GM19240 (cell line): ENCODE measurements around the gene NDUFS4.
"Not testable (repeated sequence)": the region's sequence is repeated elsewhere in the genome, so short reads cannot be mapped to it uniquely, and the experiment has no call there.

Experiments
- DNase-seq: peaks from one replicate; pipeline ENCODE4 v3.0.0; 2011; ENCODE audit warnings: low spot score; ENCODE audit not compliant: insufficient read length

NDUFS4 gene

DNA sequence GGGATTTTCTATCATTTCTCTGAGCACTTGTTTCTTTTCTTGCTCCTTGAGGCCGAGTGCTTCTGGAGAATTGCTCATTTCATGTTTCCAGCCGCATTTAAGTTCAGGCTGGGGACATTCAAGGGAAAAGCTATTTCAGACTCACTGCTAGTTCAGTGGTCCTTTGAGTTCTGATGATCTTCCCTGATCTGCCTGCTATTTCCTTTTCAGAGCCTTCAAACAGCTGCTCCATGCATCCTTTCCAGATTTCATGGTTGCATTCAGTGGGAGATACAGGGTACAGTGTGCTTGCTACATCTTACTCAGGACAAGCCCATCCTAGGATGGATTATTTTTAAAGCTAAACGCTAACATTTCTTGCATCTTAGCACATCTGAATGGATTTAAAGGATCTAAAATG is 14.7 kb downstream of the NDUFS4 start:
- no peak for DNase-seq

DNA sequence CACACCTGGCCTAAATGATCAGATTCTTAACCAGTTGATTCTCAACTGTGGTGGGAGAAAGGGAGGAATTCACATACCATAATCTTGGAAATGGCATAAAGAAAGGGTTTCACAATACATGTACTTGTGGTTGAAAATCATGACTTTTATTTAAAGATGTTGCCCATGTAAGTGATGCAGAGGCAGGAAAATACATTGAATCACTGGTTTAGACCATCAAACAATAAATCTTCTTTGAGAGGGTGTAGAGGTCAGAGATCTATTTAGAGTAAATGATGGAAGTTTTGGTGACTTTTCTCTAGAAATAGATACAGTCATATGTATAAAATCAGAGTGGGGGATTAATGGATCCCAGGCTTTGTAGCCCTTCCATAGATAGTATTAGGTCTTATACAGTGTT is 15.4 kb downstream of the NDUFS4 start:
- DNase-seq, result no peak

DNA sequence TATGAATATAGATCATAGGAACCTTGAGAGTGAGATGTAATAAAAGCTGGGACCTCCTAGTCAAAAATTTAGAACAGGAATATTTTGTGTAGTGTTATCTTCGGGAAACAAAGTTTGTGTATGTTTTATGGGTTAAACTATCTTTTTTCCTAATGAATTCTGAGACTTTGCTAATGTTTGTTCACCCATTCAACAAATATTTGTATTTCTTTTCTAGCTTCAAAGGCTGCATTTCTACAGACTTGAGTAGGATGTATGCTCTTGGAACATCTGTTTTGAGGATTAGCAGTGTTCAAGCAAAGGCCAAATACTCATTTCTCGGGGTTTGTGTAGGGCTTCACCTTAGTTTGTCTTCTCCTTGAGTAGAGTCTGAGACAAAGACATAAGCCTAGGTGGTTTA is 16.2 kb downstream of the NDUFS4 start:
- DNase-seq, result no peak

DNA sequence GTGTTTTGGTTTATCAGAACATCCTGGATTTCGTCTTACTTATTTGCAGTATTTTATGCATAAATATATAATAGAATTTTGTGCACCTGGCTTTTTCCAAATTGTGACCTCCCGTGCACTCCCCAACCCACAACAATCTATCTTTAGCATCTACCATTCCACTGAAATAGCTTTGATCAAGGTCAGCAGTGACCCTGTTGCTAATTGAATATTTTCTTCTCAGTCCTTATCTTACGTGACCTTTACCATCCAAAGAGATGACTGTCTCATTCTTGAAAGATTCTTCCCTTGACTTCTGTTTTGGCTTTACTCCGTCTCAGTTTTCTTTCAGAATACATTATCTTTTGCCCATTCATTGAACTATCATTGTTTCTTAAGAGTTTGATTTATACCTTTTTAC is 18.4 kb downstream of the NDUFS4 start:
- no peak for DNase-seq

DNA sequence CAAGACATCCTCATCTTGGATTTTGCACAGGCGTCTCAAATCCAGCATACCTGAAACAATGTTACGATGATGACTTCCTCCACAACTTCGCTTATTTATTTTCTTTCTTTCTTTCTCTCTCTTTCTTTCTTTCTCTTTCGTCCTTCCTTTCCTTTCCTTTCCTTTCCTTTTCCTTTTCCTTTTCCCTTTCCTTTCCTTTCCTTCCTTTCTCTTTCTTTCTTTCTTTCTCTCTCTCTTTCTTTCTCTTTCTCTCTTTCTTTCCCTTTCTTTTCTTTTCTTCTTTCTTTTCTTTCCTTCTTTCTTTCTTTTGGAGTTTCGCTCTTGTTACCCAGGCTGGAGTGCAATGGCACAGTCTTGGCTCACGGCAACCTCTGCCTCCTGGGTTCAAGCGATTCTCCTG is 20.1 kb downstream of the NDUFS4 start:
- no peak for DNase-seq

DNA sequence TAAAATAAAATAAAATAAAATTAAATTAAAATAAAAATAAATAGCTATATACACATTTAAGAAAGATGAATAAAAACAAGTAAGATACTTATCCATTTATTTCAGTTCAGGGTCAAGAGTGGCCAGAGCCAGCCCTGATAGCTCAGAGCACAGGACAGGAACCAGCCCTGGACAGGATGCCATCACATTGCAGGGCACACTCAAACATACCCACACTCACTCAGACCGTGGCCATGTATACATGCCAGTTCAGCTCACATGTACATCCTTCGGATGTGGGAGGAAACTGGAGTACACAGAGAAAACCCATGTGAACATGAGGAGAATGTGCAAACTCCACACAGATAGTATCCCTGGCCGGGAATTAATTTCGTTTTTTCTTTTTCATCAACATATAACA is 21.8 kb downstream of the NDUFS4 start:
- no peak for DNase-seq

DNA sequence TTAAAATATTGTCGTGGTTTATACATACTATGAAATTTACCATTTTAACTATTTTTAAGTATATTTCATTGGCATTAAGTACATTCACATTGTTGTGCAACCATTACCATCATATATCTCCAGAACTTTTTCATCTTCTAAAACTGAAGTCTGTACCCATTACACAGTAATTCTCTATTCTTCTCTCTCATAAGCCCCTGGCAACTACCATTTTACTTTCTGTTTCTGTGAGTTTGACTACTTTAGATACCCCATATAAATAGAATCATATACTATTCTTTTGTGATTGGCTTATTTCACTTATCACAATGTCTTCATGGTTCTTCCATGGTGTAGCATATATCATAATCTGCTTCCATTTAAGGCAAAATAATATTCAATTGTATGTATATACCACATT is 30.3 kb downstream of the NDUFS4 start:
- DNase-seq, result no peak

DNA sequence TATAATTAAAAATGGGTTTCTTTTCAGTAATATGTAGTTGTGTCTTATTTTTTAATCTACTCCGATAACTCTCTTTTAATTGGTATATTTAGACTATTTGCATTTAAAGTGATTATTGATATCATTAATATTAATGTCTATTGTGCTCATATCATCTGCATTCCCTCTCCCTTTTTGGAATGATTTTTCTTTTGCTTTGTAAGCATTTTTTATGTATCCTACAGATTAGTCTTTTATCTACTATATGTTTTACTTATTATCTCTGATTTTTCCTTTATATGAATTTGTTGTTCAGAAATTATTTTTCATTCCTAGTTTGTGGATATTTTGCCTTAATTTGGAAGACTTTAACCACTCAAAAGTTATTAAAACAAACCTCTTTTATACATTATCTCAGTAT is 34.0 kb downstream of the NDUFS4 start:
- no peak for DNase-seq

DNA sequence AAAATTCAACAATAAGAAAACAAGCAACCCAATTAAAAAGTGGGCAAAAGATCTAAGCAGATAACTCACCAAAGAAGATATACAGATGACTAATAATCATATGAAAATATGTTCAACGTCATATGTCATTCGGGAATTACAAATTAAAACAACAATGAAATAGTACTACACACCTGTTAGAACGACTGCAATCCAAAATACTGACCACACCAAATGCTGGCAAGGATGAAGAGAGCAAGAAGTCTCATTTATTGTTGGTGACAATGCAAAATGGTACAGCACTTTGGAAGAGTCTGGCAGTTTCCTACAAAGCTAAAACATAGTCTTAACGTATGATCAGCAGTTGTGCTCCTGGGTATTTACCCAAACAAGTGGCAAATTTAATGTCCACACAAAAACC is 37.5 kb downstream of the NDUFS4 start:
- DNase-seq, result no peak

DNA sequence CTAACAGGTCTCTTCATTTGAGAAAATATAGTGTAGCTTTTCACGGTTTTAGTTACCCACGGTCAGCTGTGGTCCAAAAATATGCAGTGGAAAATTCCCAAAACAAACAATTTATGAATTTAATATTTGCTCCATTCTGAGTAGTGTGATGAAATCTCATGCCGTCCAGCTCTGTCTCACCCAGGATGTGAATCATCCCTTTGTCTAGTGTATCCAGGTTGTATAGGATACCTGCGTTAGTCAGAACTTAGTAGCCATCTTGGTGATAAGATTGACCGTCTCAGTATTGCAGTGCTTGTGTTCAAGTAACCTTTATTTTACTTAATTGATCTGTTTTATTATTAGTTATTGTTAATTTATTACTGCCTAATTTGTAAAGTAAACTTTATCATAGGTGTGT is 41.1 kb downstream of the NDUFS4 start:
- DNase-seq, result no peak

DNA sequence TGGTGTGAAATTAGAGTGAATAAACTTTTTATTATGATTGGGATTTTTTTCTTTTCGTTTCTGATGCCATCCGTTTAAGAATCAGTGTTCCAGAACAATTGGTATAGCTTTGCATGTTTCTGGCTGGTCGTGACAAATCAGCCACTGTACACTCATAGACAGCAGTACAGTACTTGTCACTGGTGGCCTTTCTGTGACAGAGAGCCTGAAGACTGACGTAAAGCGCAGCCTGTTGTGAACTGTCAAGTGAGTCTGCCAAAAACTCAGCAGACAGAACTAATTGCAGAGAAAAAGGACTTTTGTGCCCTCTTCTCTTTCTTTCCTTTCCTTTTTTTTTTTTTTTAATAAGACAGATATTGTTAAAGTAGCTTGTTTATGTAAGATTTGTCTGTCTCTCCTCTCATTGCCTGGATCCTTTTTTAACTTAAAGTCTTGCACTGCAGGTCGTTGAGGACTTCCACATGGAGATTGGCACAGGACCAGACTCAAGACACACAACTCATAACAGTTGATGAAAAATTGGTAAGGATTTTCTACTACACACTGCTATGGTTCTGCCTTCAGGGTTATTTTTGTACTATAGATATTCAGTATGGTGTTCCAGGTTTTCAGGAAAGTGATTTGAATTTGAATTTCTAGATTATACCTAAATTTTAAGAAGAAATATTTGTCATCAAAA is 42.7 kb downstream of the NDUFS4 start:
- DNase-seq, result no peak

DNA sequence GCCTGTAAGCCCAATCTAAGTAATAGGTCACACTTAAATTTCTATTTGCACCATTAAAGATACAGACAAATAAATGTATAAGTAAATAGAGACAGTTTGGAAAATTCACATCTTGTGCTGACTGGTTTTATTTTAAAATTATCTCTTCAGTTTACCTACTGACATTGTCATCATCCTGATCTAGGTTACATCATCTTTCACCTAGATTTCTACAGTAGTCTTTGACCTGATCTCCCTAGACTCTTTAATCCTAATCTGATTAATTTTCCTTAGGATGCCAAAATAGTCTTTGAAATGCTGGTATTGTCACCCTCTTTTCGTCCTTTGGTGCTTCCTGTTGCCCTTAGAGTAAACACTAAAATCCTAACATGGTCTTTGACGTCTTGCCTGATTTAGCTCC is 43.9 kb downstream of the NDUFS4 start:
- no peak for DNase-seq

DNA sequence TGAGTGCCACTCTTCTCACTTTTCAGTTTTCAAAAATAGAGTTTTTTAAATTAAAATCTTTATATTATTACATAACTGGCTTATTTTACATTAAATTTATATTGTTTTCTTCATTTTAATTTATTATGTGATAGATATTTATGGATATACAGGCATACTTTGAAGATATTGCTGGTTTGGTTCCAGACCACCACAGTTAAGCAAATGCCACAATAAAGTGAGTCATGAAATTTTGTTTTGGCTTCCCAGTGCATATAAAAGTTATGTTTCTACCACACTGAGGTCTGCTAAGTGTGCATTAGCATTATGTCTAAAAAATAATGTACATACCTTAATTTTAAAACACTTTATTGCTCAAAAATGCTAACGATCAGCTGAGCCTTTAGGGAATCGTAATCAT is 47.4 kb downstream of the NDUFS4 start:
- DNase-seq, result no peak

DNA sequence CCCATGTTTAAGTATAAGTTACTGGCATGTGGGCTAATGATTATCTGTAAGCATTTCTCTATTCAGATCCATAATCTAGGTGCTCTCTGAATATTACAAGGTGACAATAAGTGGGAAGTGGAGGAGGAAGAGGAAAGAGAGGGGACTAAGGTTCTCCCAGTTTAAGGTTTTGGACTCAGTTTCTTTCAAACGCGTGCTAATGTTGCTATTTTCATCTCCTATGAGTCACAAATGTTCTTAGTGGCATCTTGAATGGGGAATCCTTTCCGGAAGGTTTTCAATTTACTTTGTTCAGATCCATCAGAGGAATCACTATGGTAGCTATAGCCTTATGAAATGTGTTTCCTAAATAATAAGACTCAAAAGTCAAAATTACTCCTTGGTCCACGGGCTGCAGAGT is 48.5 kb downstream of the NDUFS4 start:
- DNase-seq, result not testable (repeated sequence)

DNA sequence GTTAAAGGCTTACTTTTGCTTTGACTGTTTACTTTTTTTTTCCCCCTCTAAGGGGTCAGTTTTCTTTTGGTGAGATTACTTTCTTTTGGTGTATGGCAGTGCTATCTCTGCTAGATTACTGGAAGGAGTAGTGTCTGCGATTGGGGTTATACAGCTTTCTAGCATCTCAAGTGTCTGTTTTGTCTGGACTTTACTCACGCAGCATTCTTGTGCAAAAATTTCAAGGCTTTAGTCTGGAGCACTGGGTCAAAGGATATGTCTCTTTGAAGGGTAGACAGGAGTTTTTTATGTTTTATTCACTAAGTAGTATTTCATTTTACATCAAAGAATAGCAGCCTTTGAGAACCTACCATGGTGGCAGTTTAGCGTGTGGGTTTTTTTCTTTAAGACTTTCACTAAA is 52.6 kb downstream of the NDUFS4 start:
- DNase-seq, result no peak

DNA sequence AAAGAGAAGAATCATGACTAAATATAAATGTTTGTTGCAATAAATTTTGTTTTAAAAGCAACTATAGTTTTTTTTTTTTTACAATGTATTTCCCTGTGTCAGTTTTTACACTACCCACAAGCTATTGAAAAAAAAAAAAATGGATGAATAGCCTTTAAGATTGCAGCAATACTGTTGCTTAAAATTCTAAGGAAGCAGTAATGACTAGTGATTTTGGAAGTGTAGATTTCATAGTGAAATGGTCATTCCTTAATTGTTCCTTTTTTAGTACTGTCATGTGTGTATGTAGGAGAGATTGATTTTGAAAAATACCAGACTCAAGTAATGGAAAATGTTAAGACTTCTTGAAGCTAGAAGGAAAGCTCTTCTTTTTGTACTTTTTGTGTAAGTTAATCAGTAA is 53.1 kb downstream of the NDUFS4 start:
- DNase-seq, result no peak

DNA sequence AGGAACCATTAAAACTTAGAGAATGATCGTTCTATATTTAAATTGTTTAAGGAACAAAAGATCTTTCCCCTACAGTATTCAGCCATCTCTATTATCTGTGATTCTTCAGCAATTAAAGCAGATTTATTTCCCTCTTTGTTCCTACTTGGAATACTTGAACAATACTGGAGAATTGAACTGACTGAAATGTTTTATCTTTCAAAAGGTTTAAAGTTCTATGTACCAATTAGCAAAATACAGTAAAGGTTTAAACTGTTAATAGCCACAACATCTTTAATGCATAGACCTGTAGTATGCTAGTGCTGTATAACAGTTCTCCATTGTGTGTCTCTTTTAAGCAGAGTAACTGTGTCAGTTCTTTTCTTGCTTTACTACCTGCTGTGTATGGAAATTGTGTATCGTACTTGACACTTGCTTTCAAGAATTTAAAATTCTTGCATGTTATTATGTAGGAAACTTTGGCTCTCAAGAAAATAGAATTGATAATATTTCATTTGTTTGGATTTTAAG is 54.0 kb downstream of the NDUFS4 start:
- DNase-seq, result no peak

DNA sequence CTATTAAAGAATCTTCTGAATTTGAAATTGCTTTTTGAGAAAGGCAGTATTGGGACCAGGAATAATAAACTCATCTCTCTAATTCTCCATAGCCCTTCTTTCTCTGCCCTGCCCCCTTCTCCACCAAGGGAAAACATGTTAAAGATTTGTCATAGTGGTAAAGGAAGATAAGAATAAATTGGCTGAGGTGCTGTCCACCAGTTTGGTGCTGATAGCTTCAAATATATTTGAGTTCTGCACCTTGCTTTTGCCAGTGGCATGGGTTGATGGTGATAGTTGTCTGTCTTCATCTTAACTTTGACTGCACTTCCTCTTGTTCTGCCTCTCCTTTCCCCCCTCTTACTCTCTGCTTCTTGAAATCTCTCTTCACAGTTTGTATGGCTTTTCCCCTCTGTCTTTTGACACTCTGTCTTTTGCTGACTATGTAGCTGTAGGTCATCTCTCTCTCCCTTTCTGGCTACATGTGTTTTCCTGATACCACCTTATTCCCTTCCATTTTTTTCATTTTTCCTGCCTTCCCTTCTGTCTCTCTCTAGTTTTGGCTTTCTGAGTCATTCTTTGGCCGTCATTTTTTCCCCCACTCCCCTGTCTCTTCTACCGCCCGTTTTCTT is 56.6 kb downstream of the NDUFS4 start:
- no peak for DNase-seq

DNA sequence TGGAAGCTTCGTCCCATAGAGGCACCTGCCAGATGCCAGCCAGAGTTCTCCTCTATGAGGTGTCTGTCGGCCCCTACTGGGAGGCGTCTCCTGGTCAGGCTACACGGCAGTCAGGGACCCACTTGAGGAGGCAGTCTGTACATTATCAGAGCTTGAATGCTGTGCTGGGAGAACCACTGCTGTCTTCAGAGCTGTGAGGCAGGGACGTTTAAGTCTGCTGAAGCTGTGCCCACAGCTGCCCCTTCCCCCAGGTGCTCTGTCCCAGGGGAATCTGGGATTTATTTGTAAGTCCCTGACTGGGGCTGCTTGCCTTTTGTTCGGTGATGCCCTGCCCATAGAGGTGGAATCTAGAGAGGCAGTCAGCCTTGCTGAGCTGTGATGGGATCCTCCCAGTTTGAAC is 70.8 kb downstream of the NDUFS4 start:
- DNase-seq, result no peak

DNA sequence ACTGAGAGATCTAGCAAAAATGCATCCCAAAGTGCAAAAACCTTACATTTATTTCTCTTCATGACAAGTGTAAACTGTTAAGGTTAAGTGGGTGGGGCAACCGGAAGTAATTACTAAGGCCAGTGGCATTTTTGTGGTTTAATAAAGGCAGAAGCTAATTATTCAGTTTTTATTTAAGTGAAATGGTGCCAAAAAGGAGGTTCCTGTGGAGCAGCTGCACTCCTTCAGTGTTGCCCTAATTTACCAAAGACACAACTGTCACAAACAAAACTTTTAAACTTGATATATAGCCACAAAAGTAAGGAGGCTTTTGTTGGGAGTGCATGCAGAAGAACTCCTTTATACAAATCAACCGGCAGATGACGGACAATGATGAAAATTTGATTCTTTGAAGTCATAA is 81.6 kb downstream of the NDUFS4 start:
- DNase-seq, result no peak

DNA sequence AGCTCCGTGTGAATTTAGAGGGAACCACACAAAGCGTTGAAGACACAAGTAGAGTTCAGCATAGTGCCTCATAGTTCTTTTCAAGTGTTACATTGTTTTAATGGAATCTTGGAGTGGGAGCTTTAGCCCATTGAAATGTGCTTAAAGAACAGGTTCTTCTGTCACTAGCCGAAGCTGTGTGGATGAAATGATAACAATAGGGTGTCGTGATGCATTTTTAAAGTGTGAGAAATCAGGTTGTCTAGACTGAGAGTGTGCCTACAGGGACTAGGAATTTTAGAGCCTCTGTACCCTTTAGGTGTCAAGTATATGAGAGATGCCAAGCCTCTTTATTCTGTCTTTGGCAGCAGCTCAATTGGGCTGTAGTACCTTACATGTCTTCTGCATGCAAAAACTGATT is 83.0 kb downstream of the NDUFS4 start:
- DNase-seq, result no peak

DNA sequence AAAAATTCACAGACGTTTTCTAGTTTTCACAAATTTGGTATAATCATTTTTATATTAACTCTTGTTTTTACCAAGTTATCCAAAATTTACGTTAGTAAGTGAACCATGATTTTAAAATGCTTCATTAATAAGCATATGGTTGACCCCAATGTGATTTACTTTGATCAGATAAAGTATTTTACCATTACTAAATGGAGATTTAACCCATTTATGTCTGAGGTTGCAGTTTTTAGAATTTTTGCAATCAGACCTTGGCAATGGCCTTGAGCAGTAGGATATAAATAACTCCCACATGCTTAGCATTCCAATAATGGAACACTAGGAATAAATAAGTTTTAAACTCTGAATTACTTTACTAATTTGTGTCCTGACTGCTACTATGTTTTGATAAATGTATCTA is 84.6 kb downstream of the NDUFS4 start:
- DNase-seq, result no peak

DNA sequence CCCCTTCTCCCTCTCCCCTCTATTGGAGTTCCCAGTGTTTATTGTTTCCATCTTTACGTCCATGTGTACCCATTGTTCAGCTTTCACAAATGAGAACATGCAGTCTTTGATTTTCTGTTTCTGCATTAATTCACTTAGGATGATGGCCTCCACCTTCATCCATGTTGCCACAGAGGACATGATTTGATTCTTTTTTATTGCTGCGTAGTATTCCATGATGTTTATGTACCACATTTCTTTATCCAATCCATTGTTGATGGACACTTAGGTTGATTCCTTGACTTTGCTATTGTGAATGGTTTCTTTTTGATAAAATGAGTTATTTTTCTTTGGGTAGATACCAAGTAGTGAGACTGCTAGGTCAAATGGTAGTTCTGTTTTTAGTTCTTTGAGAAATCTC is 88.9 kb downstream of the NDUFS4 start:
- DNase-seq, result no peak
